Skin epidermis (tissue), 12 donors: ENCODE results near the gene MAP2K7.

ENCODE experiments used
- H3K27ac ChIP-seq, 21 experiments: fragments of 200-600 bp; sonication (generic) in 11 of 21; one replicate each; pipeline ENCODE4 v1.5.0; 2020; ENCODE audit warnings: mild to moderate bottlenecking in 3 of 21, inconsistent platforms in 2 of 21, moderate library complexity in 2 of 21
- H3K4me3 ChIP-seq, 7 experiments: fragments of 200-600 bp; sonication (generic) in 2 of 7; one replicate each; pipeline ENCODE4 v1.5.0; 2020; ENCODE audit warnings: inconsistent platforms in 2 of 7, mild to moderate bottlenecking in 2 of 7, moderate library complexity in 1 of 7

The MAP2K7 gene

GRCh38 chr19:7915250-7916102, 11.8 kb downstream of the MAP2K7 start:
- no peak overlapping the region for H3K27ac ChIP-seq

DNA sequence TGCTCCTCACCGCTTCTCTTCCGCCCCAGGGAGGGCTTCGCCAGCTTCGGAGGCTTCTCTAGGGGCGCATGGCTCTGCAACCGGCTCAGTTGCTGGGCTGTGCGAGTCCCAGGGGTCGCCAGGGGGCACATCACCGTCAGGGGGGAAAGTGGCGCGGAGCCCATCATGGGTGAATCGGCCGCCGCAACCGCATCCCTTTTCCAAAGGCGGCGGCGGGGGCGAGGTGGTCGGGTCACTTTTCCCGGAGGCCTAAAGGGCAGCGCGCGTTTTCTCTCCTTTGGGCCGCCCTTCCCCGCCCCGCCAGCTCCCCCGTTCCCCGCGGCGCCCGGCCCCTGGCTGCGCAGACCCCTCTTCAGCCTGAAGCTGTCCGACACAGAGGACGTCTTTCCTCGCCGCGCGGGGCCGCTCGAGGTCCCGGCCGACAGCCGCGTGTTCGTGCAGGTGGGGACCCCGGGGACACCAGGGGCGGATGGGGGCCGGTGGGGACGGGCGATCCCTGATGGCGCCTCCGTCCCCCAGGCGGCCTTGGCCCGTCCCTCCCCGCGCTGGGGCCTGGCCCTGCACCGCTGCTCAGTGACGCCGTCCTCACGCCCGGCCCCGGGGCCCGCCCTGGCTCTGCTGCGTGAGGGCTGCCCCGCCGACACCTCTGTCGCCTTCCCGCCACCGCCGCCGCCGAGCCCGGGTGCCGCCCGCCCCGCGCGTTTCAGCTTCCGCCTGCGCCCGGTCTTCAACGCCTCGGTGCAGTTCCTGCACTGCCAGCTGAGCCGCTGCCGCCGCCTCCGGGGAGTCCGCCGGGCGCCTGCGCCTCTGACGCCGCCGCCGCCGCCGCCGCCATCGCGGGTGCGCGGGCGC, 12.7 kb downstream of the MAP2K7 start:
- Histone ChIP-seq H3K27ac (peak overlapping the region in 2 of 21 experiments; percentile 21 to 42), H3K4me3 (peak overlapping the region; percentile 24 to 41 (median 29))

More at GRCh38 chr19:7915250-7916102, 11.8 kb downstream of the MAP2K7 start:
- peak overlapping the region in 1 of 7 experiments; percentile 35 for H3K4me3 ChIP-seq

GRCh38 chr19:7916955-7917266, 13.2 kb downstream of the MAP2K7 start:
- peak overlapping the region; percentile 24 to 41 (median 29) for H3K4me3 ChIP-seq

DNA sequence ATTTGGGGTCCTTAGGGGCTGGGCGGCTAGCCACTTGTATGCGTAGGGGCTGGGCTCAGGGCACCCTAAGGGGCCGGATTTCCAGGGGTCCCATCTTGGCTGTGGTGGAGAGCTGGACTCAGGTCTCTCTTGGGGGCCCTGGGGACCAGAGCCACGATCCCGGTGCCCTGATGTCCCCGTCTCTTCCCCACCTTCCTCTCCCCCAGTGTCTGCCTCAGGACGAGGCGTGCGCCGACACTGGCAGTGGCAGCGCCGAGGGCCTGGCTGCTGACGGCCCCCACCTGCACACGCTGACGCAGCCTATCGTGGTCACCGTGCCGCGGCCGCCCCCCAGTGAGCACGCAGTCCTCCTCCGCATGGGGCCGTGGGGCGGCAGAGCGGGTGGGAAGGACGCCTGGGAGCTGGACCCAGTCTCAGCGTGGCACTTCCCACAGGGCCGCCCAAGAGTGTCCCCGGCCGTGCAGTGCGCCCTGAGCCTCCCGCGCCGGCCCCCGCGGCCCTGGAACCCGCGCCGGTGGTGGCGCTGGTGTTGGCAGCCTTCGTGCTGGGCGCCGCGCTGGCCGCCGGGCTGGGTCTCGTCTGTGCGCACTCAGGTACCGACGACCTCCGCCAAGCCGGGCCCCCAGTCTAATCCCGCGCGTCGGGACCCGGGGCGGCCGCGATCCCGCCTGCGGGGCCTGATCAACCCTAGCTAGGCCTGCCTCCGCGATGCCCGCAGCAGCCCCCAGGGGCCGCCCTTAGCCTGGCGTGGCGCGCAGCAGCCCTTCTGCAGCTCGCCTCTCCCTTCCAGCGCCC, 13.8 kb downstream of the MAP2K7 start:
- H3K4me3 ChIP-seq, result peak overlapping the region; percentile 4 to 41 (median 24)
- peak overlapping the region in 4 of 21 experiments; percentile 9 to 35 (median 21) for H3K27ac ChIP-seq

More at GRCh38 chr19:7916955-7917266, 13.2 kb downstream of the MAP2K7 start:
- peak overlapping the region in 3 of 21 experiments; percentile 9 to 42 (median 21) for H3K27ac ChIP-seq

GRCh38 chr19:7918062-7918614, 14.5 kb downstream of the MAP2K7 start:
- Histone ChIP-seq H3K4me3 (peak overlapping the region in 5 of 7 experiments; percentile 4 to 41 (median 33)), H3K27ac (peak overlapping the region in 2 of 21 experiments; percentile 21 to 35)

- Histone ChIP-seq H3K4me3 (peak overlapping the region in 1 of 7 experiments; percentile 54), H3K27ac (no peak overlapping the region)
Observed at GRCh38 chr19:7918615-7919421, 15.1 kb downstream of the MAP2K7 start.

- peak within 1 kb of the TSS; percentile 54 to 82 (median 72) for H3K4me3 ChIP-seq
Observed at GRCh38 chr19:7919610-7920518, 16.2 kb downstream of the MAP2K7 start, which contains the start of gene SNAPC2. SNAPC2 (plus strand) TSS chr19:7920338; CDS start chr19:7920367, 29 bp downstream.

GRCh38 chr19:7920519-7921301, 17.0 kb downstream of the MAP2K7 start:
- Histone ChIP-seq H3K4me3 (peak overlapping the region; percentile 54 to 82 (median 72)), H3K27ac (peak overlapping the region in 20 of 21 experiments; percentile 71 to 95 (median 84))

More at GRCh38 chr19:7919610-7920518, 16.2 kb downstream of the MAP2K7 start, which contains the start of gene SNAPC2:
- H3K27ac ChIP-seq, result peak within 1 kb of the TSS in 20 of 21 experiments; percentile 71 to 95 (median 84)

DNA sequence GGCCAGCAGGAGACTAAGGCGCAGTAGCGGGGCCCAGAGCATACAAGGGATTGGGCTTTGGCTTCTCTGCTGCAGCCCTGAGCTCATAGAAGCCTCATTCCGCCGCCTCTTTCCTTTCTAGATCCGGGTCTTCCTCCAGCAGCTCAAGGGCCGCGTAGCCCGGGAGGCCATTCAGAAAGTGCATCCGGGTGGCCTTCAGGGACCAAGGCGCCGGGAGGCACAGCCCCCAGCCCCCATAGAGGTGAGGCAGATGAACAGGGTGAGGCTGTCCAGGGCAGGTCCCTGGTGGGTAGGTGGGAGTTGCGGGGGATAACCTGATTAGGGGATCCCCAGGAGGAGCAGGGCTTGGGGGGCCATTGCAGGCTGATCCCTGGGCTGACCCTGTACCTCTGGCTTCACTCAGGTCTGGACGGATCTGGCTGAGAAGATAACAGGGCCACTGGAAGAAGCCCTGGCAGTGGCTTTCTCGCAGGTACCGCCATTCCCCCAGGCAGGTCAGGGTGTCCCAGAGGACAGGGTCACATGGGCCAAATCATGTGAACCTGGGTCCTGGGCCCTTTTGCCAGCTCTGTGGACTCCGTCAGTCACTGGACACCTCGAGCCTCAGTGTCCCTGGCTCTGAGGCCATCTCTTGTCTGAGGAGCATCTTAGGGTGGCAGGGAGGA, 17.8 kb downstream of the MAP2K7 start:
- Histone ChIP-seq H3K4me3 (peak overlapping the region; percentile 37 to 82 (median 62)), H3K27ac (peak overlapping the region in 20 of 21 experiments; percentile 42 to 95 (median 80))

DNA sequence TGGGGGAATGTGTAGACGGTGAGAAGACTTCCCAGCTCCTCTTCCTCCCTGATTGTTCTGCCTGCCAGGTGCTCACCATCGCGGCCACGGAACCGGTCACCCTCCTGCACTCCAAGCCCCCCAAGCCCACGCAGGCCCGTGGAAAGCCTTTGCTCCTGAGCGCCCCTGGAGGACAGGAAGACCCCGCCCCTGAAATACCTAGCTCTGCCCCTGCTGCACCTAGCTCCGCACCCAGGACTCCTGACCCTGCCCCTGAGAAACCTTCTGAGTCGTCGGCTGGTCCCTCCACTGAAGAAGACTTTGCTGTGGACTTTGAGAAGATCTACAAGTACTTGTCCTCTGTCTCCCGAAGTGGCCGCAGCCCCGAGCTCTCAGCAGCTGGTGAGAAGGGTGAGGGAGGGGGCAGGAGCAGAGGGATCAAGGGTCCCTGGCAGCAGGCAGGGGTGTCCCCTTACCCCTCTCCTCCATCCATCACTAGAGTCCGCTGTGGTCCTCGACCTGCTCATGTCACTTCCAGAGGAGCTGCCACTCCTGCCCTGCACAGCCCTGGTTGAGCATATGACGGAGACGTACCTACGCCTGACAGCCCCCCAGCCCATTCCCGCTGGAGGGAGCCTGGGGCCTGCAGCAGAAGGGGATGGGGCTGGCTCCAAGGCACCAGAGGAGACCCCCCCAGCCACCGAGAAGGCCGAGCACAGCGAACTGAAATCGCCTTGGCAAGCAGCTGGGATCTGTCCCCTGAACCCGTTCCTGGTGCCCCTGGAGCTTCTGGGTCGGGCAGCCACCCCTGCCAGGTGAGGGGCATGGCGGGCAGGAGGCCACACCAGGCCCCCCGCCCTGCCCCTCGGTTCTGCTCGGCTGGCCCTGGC, 18.5 kb downstream of the MAP2K7 start:
- H3K4me3 ChIP-seq, result peak overlapping the region in 1 of 7 experiments; percentile 44
- peak overlapping the region in 7 of 21 experiments; percentile 66 to 88 (median 81) for H3K27ac ChIP-seq

- Histone ChIP-seq H3K27ac (no peak overlapping the region), H3K4me3 (no peak overlapping the region)
Observed at GRCh38 chr19:7922836-7923195, 19.1 kb downstream of the MAP2K7 start.

GRCh38 chr19:7923295-7924191, 19.9 kb downstream of the MAP2K7 start:
- Histone ChIP-seq H3K27ac (no peak overlapping the region), H3K4me3 (no peak overlapping the region)

DNA sequence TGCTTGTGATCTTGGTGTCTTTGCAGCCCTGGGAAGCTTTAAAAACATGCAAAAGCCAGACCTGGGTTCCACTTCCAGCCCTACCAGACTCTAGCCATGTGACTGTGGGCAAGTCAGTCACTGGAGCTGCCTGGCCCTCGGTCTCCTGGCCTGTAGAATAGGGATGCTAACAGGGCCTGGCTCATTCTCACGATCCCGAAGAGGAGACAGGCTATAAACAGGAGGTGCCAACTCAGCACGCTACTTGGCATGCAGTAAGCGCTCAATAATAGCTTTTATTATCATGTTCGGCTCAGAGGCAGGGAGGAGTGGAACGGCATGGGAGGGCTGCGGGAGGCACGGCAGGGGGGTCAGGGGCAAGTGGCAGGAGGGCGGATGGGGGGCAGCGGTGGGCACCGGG, 20.6 kb downstream of the MAP2K7 start:
- no peak overlapping the region for H3K27ac ChIP-seq
- peak overlapping the region in 1 of 7 experiments; percentile 51 for H3K4me3 ChIP-seq

- H3K4me3 ChIP-seq, result peak overlapping the region in 5 of 7 experiments; percentile 31 to 51 (median 46)
- H3K27ac ChIP-seq, result peak overlapping the region in 1 of 21 experiments; percentile 24
Observed at GRCh38 chr19:7924651-7925170, 21.0 kb downstream of the MAP2K7 start.
